ENCODE results near the gene UHRF2.
"Not testable (repeated sequence)": the region's sequence is repeated elsewhere in the genome, so short reads cannot be mapped to it uniquely, and the experiment has no call there.

Gene UHRF2

DNA sequence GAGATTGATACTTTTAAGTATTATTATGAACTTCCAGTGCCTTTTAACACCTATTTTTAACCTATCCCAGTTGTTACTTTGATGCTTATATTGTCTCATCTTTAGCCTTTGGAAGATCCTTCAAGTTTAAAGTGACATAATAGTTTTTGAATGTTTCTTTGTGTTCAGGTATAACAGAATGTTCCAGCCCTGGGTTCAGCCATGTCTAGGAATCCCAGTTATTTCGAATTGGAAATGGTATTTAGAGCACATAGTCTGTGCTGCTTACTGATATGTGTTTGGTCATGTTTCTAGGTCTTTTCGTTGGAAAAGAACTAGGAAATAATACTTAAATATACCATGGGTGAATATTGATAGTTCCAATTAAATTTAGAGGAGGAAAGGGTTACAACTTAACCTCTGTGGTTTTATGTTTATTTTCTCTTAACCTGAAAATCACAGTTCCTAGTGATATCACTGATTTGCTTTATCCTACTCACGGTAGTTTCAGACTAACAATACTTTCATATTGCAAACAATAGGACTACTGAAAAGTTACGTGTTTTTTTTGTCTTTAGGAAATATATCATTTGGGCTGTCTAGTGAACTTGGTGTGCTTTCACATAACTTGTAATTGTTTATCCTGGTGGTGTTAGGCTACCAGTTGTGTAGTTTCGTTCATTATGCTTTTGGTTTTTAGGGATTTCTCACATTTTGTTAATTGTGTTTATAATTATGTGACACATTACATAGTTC, 37.8 kb downstream of the UHRF2 start:
- TF ChIP-seq, protein P1, sequence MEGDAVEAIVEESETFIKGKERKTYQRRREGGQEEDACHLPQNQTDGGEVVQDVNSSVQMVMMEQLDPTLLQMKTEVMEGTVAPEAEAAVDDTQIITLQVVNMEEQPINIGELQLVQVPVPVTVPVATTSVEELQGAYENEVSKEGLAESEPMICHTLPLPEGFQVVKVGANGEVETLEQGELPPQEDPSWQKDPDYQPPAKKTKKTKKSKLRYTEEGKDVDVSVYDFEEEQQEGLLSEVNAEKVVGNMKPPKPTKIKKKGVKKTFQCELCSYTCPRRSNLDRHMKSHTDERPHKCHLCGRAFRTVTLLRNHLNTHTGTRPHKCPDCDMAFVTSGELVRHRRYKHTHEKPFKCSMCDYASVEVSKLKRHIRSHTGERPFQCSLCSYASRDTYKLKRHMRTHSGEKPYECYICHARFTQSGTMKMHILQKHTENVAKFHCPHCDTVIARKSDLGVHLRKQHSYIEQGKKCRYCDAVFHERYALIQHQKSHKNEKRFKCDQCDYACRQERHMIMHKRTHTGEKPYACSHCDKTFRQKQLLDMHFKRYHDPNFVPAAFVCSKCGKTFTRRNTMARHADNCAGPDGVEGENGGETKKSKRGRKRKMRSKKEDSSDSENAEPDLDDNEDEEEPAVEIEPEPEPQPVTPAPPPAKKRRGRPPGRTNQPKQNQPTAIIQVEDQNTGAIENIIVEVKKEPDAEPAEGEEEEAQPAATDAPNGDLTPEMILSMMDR (IDR thresholded peaks at IDR 0.05; ENCODE audit: extremely low read depth, insufficient read depth, missing control alignments): no peak
- in situ Hi-C loops (cut with MboI; ENCODE audit: low pct_unique_long_range_greater_than_20kb, low sequenced_read_pairs, unreplicated experiment): no loop called here
- DNase-seq (ENCODE audit: low spot score): no peak

DNA sequence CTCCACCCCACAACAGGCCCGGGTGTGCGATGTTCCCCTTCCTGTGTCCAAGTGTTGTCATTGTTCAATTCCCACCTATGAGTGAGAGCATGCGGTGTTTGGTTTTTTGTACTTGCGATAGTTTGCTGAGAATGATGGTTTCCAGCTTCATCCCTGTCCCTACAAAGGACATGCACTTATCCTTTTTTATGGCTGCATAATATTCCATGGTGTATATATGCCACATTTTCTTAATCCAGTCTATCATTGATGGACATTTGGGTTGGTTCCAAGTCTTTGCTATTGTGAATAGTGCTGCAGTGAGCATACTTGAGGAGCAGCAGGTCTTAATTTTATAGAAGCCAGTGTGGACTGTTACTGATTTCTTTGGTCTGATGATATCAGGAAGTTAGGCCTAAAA, 42.3 kb downstream of the UHRF2 start:
- DNase-seq (ENCODE audit: low spot score); in situ Hi-C loops (cut with MboI; ENCODE audit: low pct_unique_long_range_greater_than_20kb, low sequenced_read_pairs, unreplicated experiment): not testable (repeated sequence)

DNA sequence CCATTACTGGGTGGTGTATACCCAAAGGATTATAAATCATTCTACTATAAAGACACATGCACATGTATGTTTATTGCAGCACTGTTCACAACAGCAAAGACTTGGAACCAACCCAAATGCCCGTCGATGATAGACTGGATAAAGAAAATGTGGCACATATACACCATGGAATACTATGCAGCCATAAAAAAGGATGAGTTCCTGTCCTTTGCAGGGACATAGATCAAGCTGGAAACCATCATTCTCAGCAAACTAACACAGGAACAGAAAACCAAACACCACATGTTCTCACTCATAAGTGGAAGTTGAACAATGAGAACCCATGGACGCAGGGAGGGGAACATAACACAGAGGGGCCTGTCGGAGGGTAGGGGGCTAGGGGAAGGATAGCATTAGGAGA, 45.7 kb downstream of the UHRF2 start:
- in situ Hi-C loops (cut with MboI; ENCODE audit: low pct_unique_long_range_greater_than_20kb, low sequenced_read_pairs, unreplicated experiment); DNase-seq (ENCODE audit: low spot score): not testable (repeated sequence)

DNA sequence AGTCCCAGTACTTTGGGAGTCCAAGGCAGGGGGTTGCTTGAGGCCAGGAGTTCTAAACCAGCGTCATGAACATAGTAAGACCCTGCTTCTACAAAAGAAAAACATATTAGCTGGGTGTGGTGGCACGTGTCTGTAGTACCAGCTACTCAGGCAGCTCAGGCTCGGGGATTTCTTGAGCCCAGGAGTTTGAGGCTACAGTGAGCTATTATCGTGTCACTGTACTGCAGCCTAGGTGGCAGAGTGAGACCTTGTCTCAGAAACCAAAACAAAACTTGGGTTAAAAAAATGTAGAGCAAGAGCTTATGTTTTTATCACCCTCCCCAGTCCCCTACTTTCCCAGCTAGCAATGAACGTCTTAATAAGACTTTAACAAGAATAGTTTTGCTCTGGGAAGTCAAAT, 46.7 kb downstream of the UHRF2 start:
- no peak for DNase-seq (ENCODE audit: low spot score)
- in situ Hi-C loops (cut with MboI; ENCODE audit: low pct_unique_long_range_greater_than_20kb, low sequenced_read_pairs, unreplicated experiment): no loop called here
- TF ChIP-seq, protein P1 (IDR thresholded peaks at IDR 0.05; ENCODE audit: extremely low read depth, insufficient read depth, missing control alignments): no peak

DNA sequence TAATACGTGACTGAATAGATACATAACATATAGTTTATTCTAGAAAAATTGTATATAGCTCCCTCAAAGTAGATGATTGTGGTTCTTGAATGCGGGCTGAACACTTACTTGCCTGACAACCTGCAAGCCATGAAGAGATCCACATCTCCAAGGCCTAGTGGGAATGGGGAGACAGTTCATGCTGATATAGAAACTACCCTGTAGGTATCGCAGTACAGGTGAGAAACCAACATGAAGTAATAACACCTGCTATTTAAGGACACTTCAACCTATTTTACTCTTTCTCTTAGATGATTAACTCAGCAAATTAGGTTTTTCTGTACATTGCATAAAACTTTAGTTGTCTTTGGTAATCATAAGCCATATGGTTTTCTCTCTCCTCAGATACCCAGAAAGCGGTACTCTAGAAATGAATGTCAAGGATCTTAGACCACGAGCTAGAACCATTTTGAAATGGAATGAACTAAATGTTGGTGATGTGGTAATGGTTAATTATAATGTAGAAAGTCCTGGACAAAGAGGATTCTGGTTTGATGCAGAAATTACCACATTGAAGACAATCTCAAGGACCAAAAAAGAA, 47.3 kb downstream of the UHRF2 start:
- DNase-seq (ENCODE audit: low spot score): no peak
- TF ChIP-seq, protein P1 (IDR thresholded peaks at IDR 0.05; ENCODE audit: extremely low read depth, insufficient read depth, missing control alignments): no peak
- in situ Hi-C loops (cut with MboI; ENCODE audit: low pct_unique_long_range_greater_than_20kb, low sequenced_read_pairs, unreplicated experiment): no loop called here

DNA sequence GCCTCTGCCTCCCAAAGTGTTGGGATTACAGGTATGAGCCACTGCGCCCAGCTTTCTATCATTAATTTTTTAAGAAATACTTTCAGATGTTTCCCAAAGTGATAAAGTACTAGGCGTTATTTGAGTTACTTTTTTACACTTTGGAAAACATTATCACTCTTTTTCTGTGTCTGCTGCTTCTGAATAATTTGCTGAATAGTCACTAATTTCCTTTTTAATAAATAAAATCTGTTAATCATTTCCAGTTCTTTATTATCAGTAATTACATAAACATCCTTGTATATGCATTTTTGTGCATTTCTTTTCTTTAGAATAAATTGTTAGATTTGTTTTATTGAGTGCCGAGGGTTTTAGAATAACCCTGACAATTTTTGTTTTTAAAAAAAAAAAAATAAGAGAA, 48.6 kb downstream of the UHRF2 start:
- TF ChIP-seq, protein P1 (IDR thresholded peaks at IDR 0.05; ENCODE audit: extremely low read depth, insufficient read depth, missing control alignments): no peak
- no peak for DNase-seq (ENCODE audit: low spot score)

DNA sequence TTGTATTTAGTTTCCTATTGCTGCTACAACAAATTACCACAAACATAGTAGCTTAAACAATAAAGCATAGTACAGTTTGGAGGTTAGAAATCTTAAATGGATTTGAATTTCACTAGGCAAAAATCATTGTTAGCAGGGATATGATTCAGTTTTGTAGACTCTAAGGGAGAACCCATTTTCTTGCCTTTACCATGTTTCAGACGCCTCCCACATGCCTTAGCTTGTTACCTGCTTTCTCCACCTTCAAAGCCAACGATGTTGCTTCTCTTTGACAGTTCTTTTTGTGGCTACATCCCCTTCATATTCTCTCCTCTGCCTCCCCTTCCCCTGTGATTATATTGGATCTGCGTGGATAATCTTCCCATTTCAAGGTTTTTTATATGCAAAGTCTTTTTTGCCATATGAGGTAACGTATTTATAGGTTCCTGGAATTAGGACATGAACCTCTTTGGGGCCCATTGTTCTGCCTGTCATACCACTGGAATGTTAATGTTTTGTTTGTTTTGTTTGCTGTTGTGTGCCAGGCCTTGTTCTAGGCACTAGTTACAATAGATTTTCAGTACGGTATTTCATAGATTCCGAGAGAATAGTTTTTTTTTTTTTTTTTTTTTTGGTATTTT, 54.1 kb downstream of the UHRF2 start:
- TF ChIP-seq, protein P1 (IDR thresholded peaks at IDR 0.05; ENCODE audit: extremely low read depth, insufficient read depth, missing control alignments): no peak
- in situ Hi-C loops (cut with MboI; ENCODE audit: low pct_unique_long_range_greater_than_20kb, low sequenced_read_pairs, unreplicated experiment): no loop called here
- DNase-seq (ENCODE audit: low spot score): no peak

More for the DNA sequence above, 48.6 kb downstream of the UHRF2 start:
- in situ Hi-C loops (cut with MboI; ENCODE audit: low pct_unique_long_range_greater_than_20kb, low sequenced_read_pairs, unreplicated experiment): no loop called here

Measured in GM13977 (cell line).